Endothelial cell of hepatic sinusoid (primary cell): ENCODE results near the gene NFATC2.

Experiments
- in situ Hi-C: cut with HindIII; loops from 2 replicates; pipeline ENCODE4 v1.10.0; 2017; ENCODE audit warnings: low sequenced_read_pairs

NFATC2 gene

DNA sequence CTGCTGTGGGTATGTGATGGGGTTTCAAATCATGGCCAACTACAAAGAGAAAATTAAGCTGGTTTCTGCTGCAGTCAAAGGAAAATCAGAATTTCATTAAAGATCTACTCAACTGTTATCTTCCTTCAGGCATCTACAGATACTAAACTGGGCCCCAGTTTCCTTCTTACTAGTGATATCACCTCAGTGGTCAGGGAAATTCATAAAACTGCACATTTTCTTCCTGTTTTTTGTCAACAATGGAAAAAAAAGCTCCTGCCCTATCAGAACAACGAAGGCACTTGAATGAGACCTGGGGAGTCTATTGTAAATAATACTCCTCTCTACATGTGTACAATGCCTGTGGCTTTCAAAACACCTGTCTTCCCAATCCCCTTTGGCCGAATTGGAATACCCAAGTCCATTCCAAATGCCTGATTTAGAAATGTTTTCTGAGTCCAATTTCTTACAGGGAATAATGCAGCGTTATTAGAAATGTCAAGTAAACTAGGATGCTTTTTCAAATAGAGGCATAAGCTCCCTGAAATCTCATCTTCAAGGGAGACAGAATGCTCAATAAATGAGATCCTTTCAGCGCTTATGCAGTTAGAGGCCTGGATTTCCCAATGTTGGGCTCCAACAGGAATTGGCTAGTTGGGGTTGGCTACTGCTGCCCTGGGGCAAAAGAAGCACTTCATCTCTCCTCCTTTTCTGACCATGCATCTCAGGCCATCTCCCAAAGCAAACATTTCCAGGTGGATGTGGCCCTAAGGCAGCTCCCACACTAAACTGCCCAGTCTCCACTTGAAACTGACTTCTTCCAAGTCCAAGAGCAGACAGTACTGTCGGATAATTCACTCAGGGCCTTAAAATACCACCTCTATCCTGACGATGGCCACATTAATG lies 143.3 kb downstream of the NFATC2 start:
- in situ Hi-C loops, result no loop called here

DNA sequence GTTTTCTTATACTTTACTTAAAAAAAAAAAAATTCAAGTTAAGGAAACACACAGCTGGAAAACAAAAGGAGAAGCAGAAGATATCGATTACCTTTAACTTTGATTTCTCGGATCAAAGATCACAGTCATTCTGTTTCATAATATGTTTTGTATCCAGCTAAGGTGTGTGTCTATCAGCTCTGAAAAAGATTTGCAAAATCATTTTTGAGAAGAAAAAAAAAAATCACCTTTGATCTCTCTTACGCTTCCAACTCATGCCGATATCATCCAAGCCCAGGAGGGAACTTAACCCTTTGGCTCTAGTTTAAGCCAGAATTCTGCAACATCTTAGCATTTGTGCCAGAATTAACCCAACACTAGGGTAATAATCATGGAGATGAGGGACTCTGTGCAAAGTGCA lies 144.0 kb downstream of the NFATC2 start:
- in situ Hi-C loops, result no loop called here

DNA sequence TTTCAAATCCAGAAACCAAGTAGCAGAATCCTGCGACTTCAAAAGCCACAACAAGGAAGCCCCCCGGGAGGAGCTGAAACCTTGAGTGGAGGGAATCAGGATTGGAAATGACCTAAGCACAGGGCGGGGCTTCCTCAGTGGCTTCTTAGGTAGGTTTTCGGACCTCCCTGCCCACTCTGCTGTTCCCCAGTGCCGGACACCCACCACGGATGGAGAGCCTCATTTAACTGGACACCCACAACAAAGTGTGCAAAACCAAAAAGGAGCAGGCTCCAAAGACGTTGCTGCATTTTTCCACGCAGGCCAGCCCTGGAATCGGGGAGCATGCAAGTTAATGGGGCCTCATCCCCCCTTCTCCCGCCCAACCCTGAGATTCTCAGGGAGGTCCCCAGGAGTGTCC lies 144.4 kb downstream of the NFATC2 start:
- in situ Hi-C loops, result no loop called here

- in situ Hi-C loops, result no loop called here
Observed at GRCh38 chr20:51397137-51397536, 145.4 kb downstream of the NFATC2 start.

- in situ Hi-C loops, result no loop called here
Observed at GRCh38 chr20:51396365-51396909, 146.1 kb downstream of the NFATC2 start.

DNA sequence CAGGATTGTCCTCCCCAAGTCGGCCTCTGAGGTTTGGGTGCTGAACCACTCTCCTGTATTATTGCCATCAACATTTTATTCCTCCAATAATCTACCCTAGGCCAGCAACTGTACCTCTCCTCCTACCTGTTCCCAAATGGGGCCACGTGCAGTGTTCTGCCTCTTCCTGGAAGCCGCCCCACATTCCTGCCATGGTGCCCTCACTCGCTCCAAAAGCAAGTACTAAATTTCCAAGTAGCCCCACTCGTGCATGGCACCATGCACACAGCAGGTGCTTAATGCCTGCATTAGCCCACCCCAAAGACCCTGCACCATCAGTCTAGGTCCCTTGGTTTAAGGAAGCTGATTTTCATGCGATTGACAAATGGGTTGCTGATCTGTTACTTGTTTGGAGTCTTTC lies 147.8 kb downstream of the NFATC2 start:
- in situ Hi-C loops, result loop anchor here (5.0 kb wide), 4 partner anchors 67 to 407 kb away; no protein-coding TSS in a partner anchor

DNA sequence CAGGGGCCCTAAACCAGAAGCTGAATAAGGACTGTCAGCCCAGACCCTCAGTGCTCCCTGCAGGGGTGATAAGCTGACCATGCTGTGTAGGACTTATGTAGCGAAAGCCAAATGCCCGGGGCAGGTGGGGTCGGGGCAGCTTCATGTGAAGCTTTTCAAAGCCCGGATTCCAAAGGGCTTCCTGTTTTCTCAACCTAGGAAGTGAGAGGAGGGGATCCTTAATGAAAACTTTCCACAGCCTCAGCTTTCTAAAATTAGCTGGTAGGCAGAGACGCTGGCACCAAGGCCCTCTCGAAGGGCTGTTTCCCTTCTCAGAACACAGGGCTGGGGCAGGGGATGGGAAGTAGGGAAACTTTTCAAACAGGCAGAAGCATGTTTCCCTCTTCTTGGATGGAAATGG lies 148.9 kb downstream of the NFATC2 start:
- in situ Hi-C loops, result loop anchor here (5.0 kb wide), 4 partner anchors 66 to 406 kb away; no protein-coding TSS in a partner anchor

DNA sequence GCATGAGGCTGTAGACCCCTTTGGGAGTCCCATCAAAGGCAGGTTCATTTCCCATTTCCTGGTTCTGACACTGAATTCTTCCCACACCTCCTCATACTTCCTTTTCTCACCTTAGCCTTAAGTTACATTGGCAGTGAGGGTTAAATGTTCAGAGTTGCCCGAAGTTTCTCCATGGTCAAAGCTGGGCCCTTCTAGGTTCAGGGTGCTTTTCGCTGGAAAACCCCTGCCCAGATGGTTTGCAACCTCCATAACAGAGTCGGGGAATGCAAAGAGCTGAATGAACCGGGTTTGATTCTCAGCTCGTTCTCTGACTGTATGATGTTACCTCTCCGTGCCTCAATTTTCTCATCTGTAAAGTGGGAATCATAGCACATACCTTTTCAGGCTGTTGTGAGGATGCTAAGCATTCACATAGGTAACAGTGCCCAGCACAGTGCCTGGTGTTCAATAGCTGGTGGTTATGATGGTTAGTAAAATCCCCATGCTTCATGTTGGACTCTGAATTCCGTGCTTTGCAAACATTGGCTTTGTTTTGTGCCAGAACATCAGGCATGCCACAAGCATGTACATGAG lies 149.8 kb downstream of the NFATC2 start:
- in situ Hi-C loops, result loop anchor here (5.0 kb wide), 4 partner anchors 65 to 405 kb away; no protein-coding TSS in a partner anchor

- in situ Hi-C loops, result loop anchor here (5.0 kb wide), 4 partner anchors 65 to 405 kb away; no protein-coding TSS in a partner anchor
Observed at GRCh38 chr20:51391926-51392325, 150.6 kb downstream of the NFATC2 start.

GRCh38 chr20:51389543-51390264 lies 152.8 kb downstream of the NFATC2 start:
- in situ Hi-C loops, result loop anchor here (5.0 kb wide), 4 partner anchors 62 to 402 kb away; no protein-coding TSS in a partner anchor

DNA sequence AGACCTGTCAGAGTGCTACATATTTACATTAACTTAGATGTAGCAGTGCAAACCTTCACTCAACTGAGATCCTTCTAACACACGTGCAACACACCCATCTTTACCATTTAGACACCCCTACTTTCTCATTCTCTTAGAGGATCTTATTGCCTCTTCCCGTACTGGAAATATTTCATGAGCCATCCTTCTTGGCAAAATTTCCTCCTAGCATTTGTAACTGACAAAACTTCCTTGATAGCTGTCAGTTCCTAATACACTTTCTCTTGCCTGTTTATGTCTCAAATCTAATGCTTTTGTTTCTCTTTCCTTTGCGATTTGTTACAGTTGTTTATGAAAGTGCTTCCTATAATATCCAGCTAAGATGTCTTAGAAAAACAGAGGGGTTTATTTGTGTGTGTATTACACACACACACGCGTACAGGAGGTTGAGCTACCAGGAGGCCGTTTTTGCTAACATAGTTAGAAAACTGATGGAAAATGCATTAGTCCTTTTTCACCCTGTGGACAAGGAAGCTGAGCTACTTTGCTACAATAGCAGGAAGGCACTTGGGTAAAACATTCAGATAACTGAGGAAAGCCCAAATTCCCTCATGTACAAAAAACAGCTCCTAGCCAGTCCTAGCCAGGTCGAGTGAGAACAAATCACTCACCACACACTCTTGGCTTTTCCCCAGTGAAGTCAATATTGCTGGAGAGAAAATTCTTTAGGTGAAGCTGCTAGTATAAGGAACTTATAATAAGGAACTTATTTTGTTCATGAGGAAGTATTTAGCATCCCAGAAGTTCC lies 153.6 kb downstream of the NFATC2 start:
- in situ Hi-C loops, result no loop called here

GRCh38 chr20:51388227-51388626 lies 154.3 kb downstream of the NFATC2 start:
- in situ Hi-C loops, result no loop called here

- in situ Hi-C loops, result no loop called here
Observed at GRCh38 chr20:51387125-51387875, 155.2 kb downstream of the NFATC2 start.

DNA sequence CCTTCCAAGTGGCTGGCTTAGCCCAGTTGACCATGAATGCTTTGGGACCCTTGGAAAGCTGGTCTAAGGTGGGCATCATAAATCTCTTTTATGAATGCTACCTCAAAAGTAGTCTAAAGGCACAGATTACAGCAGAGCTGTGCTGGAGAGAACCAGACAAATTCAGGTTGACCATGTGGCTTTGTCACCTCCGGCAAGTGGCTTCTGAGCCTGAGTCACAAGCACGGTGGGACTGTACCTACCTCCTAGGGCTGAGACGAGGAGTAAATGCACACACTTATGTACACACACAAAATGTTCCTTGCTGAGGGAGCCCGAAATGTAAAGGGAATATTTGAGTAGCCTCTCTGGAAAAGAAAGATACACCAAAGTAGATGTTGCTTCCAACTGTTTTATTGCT lies 155.9 kb downstream of the NFATC2 start:
- in situ Hi-C loops, result no loop called here

DNA sequence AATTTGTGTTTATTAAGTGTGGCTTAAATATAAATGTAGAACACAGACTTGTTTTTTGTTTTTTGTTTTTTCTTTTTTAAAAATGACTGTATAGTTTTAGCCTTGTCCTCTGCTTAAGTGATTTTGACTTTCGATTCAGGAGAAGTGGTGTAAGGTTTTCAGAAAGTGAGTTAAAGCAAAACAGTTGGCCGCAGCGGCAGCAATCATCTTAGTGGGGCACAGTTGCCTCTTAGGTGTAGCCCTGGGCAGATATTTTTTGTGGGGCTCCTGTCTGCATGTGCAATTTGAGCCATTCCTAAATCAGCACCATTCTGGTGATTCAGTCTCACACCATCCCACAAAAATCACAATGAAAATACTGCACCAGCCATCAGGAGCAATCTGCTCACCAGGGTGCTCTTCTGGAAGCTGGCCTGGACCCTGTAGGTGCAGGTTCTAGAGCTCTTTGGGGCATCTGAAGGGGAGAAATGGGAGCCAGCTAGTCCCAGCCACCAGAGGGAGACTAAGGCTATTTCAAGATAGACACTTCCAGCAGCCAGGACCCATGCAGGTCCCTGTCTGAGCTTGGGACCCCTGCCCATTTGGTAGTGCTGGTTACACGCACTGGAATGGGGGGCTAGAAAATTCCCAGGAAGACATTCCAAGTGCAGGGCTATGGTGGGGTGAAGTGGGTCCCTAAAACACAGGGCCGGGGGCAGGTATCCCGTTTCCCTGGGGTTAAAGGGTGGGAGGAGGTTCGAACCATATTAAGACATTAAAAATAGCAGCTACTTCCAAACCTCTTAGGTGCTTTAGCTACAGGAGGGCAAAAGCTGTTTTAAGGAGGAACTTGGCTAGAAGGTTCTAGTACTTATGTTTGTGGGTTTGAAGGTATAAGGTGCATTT lies 156.6 kb downstream of the NFATC2 start:
- in situ Hi-C loops, result no loop called here

DNA sequence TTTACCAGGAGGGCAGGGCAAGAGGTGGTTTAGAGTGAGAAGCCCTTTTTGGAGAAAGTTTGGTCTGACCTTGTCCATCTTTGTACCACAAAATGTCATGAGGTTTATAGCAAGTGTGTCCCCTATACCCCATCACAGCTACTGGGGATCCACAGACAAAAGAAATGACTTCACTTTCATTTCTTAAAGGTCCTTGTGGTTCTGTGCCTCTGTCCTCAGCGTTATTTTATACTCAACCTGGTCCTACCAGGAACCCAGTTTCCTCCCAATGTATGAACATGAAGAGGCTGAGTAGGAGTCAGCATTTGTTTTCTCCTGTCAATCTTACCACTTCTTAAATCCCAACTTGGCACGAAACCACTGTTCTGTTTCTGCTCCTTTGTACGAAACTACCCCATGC lies 157.6 kb downstream of the NFATC2 start:
- in situ Hi-C loops, result no loop called here

DNA sequence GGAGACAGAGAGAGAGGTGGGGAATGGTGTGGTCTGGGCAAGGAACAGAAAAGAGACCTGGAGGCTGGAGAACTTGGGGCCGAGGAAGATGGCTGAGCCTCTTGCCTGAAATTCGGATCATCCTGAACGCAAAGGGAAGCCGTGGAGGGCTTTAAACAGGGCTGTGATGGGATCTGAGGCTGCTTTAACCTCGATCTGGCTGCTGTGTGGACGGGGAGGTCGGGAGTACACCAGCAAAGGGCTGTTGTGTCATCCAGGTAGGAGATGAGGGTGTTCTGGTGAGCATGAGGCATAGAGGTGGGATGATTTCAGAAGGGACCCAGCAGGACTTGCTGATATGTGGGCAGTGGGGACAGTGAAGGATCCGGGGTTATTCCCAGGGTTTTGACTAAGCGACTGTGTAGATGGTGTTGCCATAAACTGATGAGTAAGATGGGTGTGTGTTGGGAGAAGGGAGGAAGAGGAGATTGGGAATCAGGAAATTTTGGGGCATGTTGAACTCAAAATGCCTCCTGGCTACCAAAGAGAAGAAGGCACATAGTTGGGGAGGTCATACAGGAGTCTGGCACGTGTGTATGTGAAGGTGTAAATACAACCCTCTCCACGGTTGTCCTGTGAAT lies 158.5 kb downstream of the NFATC2 start:
- in situ Hi-C loops, result no loop called here
